ENCODE data around the gene HADHA.
A peak's percentile ranks its signal among the peaks of the same experiment; 100 is the strongest.

Gene HADHA

GRCh38 chr2:26182887-26183630 lies 61.4 kb downstream of the HADHA start:
- DNase-seq (ENCODE audit: low spot score in 2 of 2) (no peak), ATAC-seq (ENCODE audit: low read depth) (no peak)
- Mint-ChIP-seq H3K36me3 (no peaks in the 10 kb centered on the region), H3K4me3 (peak overlapping the region; percentile 73), H3K27ac (no peak overlapping the region), H3K9me3 (no peaks in the 10 kb centered on the region), H3K27me3 (peaks cover 12% of the 10 kb centered on the region), H3K4me1 (peaks cover 17% of the 10 kb centered on the region)

- peaks cover 12% of the 10 kb centered on the region for H3K27me3 Mint-ChIP-seq
- no peak for ATAC-seq (ENCODE audit: low read depth)
- no peak overlapping the region for H3K27ac Mint-ChIP-seq
- no peaks in the 10 kb centered on the region for H3K9me3 Mint-ChIP-seq
- peaks cover 17% of the 10 kb centered on the region for H3K4me1 Mint-ChIP-seq
- DNase-seq (ENCODE audit: low spot score in 2 of 2) = no peak
- H3K36me3 Mint-ChIP-seq = no peaks in the 10 kb centered on the region
- no peak overlapping the region for H3K4me3 Mint-ChIP-seq
Measured at GRCh38 chr2:26182441-26182840, 62.0 kb downstream of the HADHA start.

- DNase-seq (ENCODE audit: low spot score in 2 of 2) (no peak), ATAC-seq (ENCODE audit: low read depth) (no peak)
- H3K4me1 Mint-ChIP-seq = peaks cover 11% of the 10 kb centered on the region
- no peak overlapping the region for H3K27ac Mint-ChIP-seq
- H3K36me3 Mint-ChIP-seq = no peaks in the 10 kb centered on the region
- peaks cover 20% of the 10 kb centered on the region for H3K27me3 Mint-ChIP-seq
- no peaks in the 10 kb centered on the region for H3K9me3 Mint-ChIP-seq
- peak overlapping the region; percentile 81 for H3K4me3 Mint-ChIP-seq
Measured at GRCh38 chr2:26179446-26179913, 65.0 kb downstream of the HADHA start.

- H3K27ac Mint-ChIP-seq = no peak overlapping the region
- H3K36me3 Mint-ChIP-seq = no peaks in the 10 kb centered on the region
- ATAC-seq (ENCODE audit: low read depth) = peak; percentile 75
- no peak for DNase-seq (ENCODE audit: low spot score in 2 of 2)
- H3K9me3 Mint-ChIP-seq = no peaks in the 10 kb centered on the region
- H3K27me3 Mint-ChIP-seq = peaks cover 23% of the 10 kb centered on the region
- H3K4me1 Mint-ChIP-seq = peaks cover 14% of the 10 kb centered on the region
- H3K4me3 Mint-ChIP-seq = peak overlapping the region; percentile 81
Measured at GRCh38 chr2:26178746-26179436, 65.5 kb downstream of the HADHA start.

GRCh38 chr2:26178246-26178645 lies 66.2 kb downstream of the HADHA start:
- peak overlapping the region; percentile 62 for H3K4me3 Mint-ChIP-seq
- no peak overlapping the region for H3K27ac Mint-ChIP-seq
- no peaks in the 10 kb centered on the region for H3K36me3 Mint-ChIP-seq
- H3K27me3 Mint-ChIP-seq = peaks cover 25% of the 10 kb centered on the region
- no peaks in the 10 kb centered on the region for H3K9me3 Mint-ChIP-seq
- H3K4me1 Mint-ChIP-seq = peaks cover 17% of the 10 kb centered on the region
- no peak for DNase-seq (ENCODE audit: low spot score in 2 of 2)
- no peak for ATAC-seq (ENCODE audit: low read depth)

GRCh38 chr2:26177122-26177521 lies 67.3 kb downstream of the HADHA start:
- Mint-ChIP-seq H3K36me3 (no peaks in the 10 kb centered on the region), H3K4me1 (peaks cover 20% of the 10 kb centered on the region), H3K27me3 (peaks cover 28% of the 10 kb centered on the region), H3K9me3 (no peaks in the 10 kb centered on the region), H3K27ac (no peak overlapping the region), H3K4me3 (no peak overlapping the region)
- ATAC-seq (ENCODE audit: low read depth) (no peak), DNase-seq (ENCODE audit: low spot score in 2 of 2) (no peak)

GRCh38 chr2:26176279-26176615 lies 68.2 kb downstream of the HADHA start:
- no peak overlapping the region for H3K4me3 Mint-ChIP-seq
- no peak for ATAC-seq (ENCODE audit: low read depth)
- no peaks in the 10 kb centered on the region for H3K9me3 Mint-ChIP-seq
- no peaks in the 10 kb centered on the region for H3K36me3 Mint-ChIP-seq
- H3K27ac Mint-ChIP-seq = no peak overlapping the region
- peaks cover 25% of the 10 kb centered on the region for H3K4me1 Mint-ChIP-seq
- DNase-seq (ENCODE audit: low spot score in 2 of 2) = no peak
- peaks cover 34% of the 10 kb centered on the region for H3K27me3 Mint-ChIP-seq

GRCh38 chr2:26175466-26176278 lies 68.8 kb downstream of the HADHA start:
- Mint-ChIP-seq H3K4me3 (no peak overlapping the region), H3K36me3 (no peaks in the 10 kb centered on the region), H3K9me3 (no peaks in the 10 kb centered on the region), H3K27ac (no peak overlapping the region), H3K4me1 (peaks cover 25% of the 10 kb centered on the region), H3K27me3 (peaks cover 34% of the 10 kb centered on the region)
- DNase-seq (ENCODE audit: low spot score in 2 of 2) (no peak), ATAC-seq (ENCODE audit: low read depth) (no peak)

GRCh38 chr2:26174691-26175465 lies 69.6 kb downstream of the HADHA start:
- no peaks in the 10 kb centered on the region for H3K36me3 Mint-ChIP-seq
- no peak overlapping the region for H3K4me3 Mint-ChIP-seq
- ATAC-seq (ENCODE audit: low read depth) = no peak
- H3K27ac Mint-ChIP-seq = no peak overlapping the region
- peaks cover 28% of the 10 kb centered on the region for H3K27me3 Mint-ChIP-seq
- DNase-seq (ENCODE audit: low spot score in 2 of 2) = no peak
- H3K9me3 Mint-ChIP-seq = no peaks in the 10 kb centered on the region
- peaks cover 21% of the 10 kb centered on the region for H3K4me1 Mint-ChIP-seq

- no peak for DNase-seq (ENCODE audit: low spot score in 2 of 2)
- H3K27ac Mint-ChIP-seq = no peak overlapping the region
- peaks cover 17% of the 10 kb centered on the region for H3K4me1 Mint-ChIP-seq
- H3K9me3 Mint-ChIP-seq = no peaks in the 10 kb centered on the region
- H3K36me3 Mint-ChIP-seq = no peaks in the 10 kb centered on the region
- peaks cover 24% of the 10 kb centered on the region for H3K27me3 Mint-ChIP-seq
- ATAC-seq (ENCODE audit: low read depth) = no peak
- peak overlapping the region; percentile 88 for H3K4me3 Mint-ChIP-seq
Measured at GRCh38 chr2:26173776-26174482, 70.5 kb downstream of the HADHA start.

GRCh38 chr2:26172871-26173775 lies 71.3 kb downstream of the HADHA start, which contains the start of gene GAREM2:
TSS of gene GAREM2 (plus strand) at chr2:26173088. CDS start at chr2:26173221, 133 bp downstream.
- no peaks in the 10 kb centered on the region for H3K36me3 Mint-ChIP-seq
- ATAC-seq (ENCODE audit: low read depth) = peak; percentile 43
- peak within 1 kb of the TSS; percentile 90 for H3K4me3 Mint-ChIP-seq
- no peak within 1 kb of the TSS for H3K27ac Mint-ChIP-seq
- H3K9me3 Mint-ChIP-seq = no peaks in the 10 kb centered on the region
- peaks cover 24% of the 10 kb centered on the region for H3K27me3 Mint-ChIP-seq
- DNase-seq (ENCODE audit: low spot score in 2 of 2) = no peak
- peaks cover 17% of the 10 kb centered on the region for H3K4me1 Mint-ChIP-seq

GRCh38 chr2:26172189-26172870 lies 72.1 kb downstream of the HADHA start:
- H3K36me3 Mint-ChIP-seq = no peaks in the 10 kb centered on the region
- peak overlapping the region; percentile 90 for H3K4me3 Mint-ChIP-seq
- peaks cover 17% of the 10 kb centered on the region for H3K4me1 Mint-ChIP-seq
- peaks cover 24% of the 10 kb centered on the region for H3K27me3 Mint-ChIP-seq
- DNase-seq (ENCODE audit: low spot score in 2 of 2) = no peak
- no peaks in the 10 kb centered on the region for H3K9me3 Mint-ChIP-seq
- ATAC-seq (ENCODE audit: low read depth) = peak; percentile 26
- H3K27ac Mint-ChIP-seq = no peak overlapping the region
